Cerebellar nuclear complex (tissue), 1 donor: ENCODE data around the gene LGMN.
"Not testable (repeated sequence)": the region's sequence is repeated elsewhere in the genome, so short reads cannot be mapped to it uniquely, and the experiment has no call there.

Experiments
- DNase-seq, 2 experiments: peaks; one replicate each; lab custom pipeline; 2025; lab: John Stamatoyannopoulos, UW

The LGMN gene

DNA sequence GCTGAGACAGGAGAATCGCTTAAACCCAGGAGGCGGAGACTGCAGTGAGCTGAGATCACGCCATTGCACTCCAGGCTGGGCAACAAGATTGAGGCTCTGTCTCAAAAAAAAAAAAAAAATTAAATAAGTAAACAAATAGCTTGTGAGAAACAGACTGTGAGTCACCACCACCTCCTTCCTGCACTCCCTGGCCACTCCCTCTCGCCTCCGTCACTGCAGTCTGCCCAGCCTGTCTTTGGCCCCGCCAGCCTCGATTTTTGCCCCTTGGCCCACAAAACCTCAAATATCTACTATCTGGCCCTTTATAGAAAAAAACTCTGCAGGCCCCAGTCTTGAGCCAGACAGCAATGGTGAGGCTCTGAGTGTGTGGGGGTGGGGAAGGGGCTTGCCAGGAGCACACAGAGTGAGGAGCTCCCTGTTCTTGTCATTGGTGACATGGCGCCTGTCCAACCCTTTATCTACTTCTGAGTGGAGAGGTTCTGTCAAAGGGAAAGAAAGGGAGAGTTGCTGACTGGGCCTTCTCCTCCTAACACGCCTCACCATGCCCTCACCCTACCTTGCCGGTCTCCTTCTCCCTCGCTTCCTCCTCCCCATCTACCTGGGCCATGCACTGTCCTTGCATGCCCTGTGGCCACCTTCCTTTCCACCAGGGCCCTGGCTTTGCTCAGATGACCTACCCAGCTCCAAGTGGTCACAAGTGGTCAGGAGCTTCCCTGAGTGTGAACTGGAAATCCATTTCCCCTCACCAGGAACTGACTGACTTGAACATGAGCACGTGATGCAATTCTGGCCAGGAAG, 22.1 kb downstream of the LGMN start:
- no peak for DNase-seq

DNA sequence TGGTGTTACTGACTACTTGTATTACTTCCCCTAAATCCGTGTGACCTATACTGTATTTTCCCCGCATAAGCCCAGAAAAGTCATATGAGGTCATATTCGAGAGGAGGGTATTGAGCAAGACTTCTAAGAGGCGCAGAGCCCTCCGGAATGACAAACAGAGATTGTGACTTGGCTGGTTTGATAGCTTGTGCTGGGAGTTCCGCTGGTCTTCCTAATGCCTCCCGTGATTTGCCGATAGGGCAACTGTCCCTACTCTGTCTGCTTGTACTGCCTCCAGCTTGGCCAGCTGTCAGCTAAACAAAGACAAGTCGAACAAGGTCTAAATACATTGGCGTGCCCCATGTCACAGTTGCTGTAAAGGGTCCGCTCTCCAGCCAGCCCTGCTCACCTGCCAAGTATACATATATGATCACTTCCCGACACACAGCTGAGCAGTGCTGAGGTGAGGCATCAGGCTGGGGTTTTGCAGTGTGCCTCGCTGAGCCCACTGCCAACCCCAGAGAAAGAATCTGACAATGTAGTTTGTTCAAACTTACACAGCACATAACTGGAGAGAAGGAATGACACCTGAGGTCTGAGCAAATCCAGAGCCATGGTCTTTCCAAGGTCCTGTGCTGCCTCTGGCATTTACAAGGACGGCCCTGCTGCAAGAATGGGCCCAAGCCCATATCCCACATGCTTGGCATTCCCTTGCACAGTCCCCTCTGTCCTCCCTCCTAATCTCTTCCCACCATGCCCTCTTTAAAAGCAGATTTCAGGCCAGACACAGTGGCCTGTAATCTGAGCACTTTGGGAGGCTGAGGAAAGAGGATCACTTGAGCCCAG, 23.7 kb downstream of the LGMN start:
- no peak for DNase-seq

GRCh38 chr14:92719890-92720323, 28.5 kb downstream of the LGMN start:
- no peak for DNase-seq

GRCh38 chr14:92719421-92719820, 29.0 kb downstream of the LGMN start:
- no peak for DNase-seq

DNA sequence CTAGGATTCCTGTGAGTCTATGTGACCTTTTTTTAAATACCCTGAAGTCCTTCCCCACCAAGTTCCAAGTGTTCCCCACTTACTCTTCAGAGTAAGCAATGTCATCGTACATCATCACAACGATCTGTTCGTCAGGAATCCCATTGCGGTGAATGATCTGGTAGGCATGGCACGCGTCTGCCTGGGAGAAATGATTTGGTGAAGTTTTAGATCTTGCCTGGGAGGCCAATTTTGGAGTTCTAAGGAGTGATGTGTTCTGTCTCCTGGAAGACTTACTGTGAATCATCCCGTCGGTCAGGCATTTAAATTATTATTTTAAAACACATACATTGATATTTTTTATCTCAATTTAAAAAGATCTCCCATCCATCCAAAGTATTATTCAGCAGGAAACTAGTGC, 29.8 kb downstream of the LGMN start:
- DNase-seq: no peak

GRCh38 chr14:92717571-92718042, 30.8 kb downstream of the LGMN start:
- no peak for DNase-seq

DNA sequence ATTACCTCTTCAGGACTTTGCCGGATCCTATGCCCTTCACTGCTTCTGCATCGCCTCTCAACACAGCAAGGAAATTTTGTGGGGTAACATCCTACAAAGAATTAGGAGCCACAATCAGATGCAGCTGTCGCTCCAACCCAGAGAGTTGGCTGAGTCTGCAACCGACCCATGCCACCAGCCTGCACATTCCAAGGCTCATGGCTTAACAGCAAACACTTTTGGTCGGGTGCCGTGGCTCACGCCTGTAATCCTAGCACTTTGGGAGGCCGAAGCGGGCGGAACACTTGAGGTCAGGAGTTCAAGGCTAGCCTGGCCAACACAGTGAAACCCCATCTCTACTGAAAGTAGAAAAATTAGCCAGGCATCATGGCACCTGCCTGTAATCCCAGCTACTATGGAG, 32.3 kb downstream of the LGMN start:
- DNase-seq: no peak

- DNase-seq: not testable (repeated sequence)
Measured at GRCh38 chr14:92714739-92715307, 33.6 kb downstream of the LGMN start.

DNA sequence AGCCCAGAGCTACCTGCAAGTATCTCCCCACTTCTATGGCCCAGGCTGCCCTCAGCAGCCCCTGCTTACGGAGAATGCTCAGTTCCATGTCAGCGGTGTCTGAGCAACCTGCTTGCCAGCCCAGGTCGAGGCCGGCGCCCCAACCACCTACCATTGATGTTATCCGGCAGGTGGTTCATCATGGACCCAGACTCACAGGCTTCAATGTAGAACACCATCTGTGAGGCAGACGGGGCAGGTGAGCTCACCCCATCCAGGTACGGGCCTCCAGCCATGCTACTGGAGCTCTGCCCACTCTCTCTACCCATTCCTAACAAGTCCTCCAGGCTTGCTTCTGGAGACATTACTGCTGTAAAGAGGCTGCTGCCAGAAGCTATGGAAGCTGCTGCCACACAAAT, 35.8 kb downstream of the LGMN start:
- DNase-seq: no peak

GRCh38 chr14:92711976-92712653, 36.3 kb downstream of the LGMN start:
- DNase-seq: no peak

DNA sequence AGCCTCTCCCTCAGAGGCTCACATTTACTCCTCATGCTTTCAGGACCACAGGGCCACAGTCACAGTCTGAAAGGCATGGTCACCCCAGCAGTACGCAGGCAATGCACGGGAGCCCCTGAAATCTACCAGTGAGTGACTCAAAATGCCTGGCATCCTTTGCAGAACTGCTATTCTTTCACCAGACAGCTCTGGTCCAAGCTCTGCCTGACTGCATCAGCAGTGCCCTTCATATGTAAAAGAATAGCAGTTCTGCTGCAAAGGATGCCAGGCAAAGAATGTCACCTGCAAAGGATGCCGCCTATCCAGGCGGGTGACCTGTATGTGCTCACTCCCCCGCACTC, 38.5 kb downstream of the LGMN start:
- no peak for DNase-seq

- DNase-seq: no peak
Measured at GRCh38 chr14:92709340-92710000, 39.0 kb downstream of the LGMN start.

GRCh38 chr14:92706386-92706785, 42.0 kb downstream of the LGMN start:
- no peak for DNase-seq

GRCh38 chr14:92704821-92705220, 43.6 kb downstream of the LGMN start:
- no peak for DNase-seq

DNA sequence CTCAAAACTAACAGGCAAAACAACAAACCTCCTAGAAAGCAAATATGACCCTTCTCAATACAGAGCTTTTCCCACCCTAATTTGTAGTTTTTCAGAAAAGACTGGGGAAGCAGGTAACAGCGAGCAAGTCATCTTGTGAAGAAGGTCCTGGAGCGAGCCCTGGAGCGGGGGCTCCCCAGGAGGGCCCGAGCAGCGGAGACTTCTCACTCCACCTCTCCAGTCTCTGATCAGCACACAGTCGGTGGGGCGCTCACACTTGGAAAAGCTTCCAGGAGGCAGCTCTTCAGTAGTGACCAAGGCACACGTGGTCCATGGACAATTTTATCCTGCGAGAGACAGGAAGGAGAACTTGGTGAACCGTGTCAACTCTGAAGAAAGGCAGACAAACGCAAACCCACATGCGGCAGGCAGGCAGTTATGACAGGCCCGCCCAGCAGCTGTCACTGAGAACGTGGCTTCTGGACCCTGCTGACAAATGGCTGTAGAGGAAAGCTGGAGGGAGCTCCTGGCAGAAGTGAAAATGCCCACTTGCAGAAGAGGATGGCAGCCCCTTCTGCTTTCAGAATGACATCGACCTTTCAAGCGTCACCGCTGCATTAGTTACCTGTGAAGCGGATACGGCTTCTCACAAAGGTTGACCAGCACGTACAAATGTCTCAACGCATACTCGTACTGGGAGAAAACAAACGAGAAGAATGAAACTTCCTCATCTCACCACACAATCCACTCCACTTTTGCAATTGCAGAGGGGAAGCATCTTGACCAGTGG, 44.2 kb downstream of the LGMN start:
- DNase-seq: no peak

DNA sequence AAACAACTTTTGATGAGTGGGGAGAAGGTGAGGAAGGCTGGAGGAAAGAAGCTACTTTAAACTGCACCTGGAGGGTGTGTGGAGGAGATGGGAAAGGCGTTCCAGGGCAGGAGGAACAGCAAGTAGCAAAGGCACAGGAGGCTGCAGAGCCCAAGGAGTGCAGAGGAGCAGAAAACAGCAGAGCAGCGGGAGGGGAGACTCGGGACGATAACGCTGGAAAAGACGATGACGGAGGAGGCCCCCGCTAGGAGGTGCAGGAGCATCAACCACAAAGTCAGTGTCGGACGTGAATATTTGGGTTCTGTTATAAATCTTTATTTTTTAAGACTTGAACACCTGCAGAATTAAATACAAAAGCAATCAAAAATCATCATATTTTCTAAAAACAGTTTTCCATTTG, 44.9 kb downstream of the LGMN start:
- DNase-seq: no peak

GRCh38 chr14:92702441-92702918, 45.9 kb downstream of the LGMN start:
- DNase-seq: no peak

- DNase-seq: no peak
Measured at GRCh38 chr14:92701826-92702225, 46.6 kb downstream of the LGMN start.

DNA sequence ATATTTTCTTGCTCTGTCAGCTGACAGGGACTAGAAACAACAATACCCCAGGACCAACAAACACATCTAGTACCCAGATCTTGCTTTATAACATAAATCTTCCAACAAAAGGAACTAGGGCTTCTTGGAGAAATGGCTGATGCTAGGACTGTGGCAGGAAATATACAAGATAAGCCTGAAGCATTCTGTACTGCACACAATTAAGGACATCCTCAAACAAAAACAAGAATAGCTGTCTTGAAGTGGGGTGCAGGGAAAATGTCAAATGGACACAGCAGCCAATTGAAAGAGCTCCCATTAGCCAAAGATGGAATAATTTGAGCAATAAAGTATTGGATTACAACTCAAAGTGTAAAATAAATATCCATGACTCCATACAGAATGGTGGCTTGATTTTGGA, 50.0 kb downstream of the LGMN start:
- no peak for DNase-seq

GRCh38 chr14:92696366-92696765, 52.1 kb downstream of the LGMN start:
- DNase-seq: no peak

- DNase-seq: no peak
Measured at GRCh38 chr14:92695562-92695961, 52.9 kb downstream of the LGMN start.
